PC-9 (cell line): ENCODE measurements around the gene SERPINB2. TPM values are rescaled to one million over a fixed set of nuclear protein-coding genes. Genes with fewer than 3 reads are reported as not detected.

Experiments used
- BruUV-seq: library from RNA; stranded (reverse); fragments of 400-500 nt; replicated peaks from 2 replicates; lab custom pipeline; 2021; lab: Mats Ljungman, UMichigan
- CTCF ChIA-PET: fragments of 300-600 bp; sonication (Branson Sonifier 250); formaldehyde crosslinking; loops from one replicate; lab custom pipeline; 2022; ENCODE audit warnings: antibody characterized with exemption; lab: Charles Lee
- POLR2A ChIA-PET: fragments of 300-600 bp; sonication (Branson Sonifier 250); formaldehyde crosslinking; loops from one replicate; lab custom pipeline; 2022; ENCODE audit warnings: antibody characterized with exemption; ENCODE audit not compliant: unreplicated experiment; lab: Charles Lee
- DNase-seq, 2 experiments: peaks; one replicate each; pipeline versions ENCODE4 v3.0.0 to v3.0.0-alpha.2; 2015 to 2022; ENCODE audit warnings: mixed read lengths in 1 of 2
- H2AFZ ChIP-seq: fragments of 200-600 bp; sonication (generic); 2 replicates; pipeline ENCODE4 v1.8.1; 2017; ENCODE audit warnings: antibody characterized with exemption
- H3F3A ChIP-seq: fragments of 200-600 bp; sonication (generic); 2 replicates; pipeline ENCODE4 v1.8.1; 2017; ENCODE audit warnings: antibody characterized with exemption, mild to moderate bottlenecking, low read depth; ENCODE audit not compliant: insufficient read depth
- H3K27ac ChIP-seq: fragments of 200-600 bp; sonication (generic); 2 replicates; pipeline ENCODE4 v1.6.1; 2016; ENCODE audit warnings: mixed run types
- H3K27me3 ChIP-seq: fragments of 200-600 bp; sonication (generic); 2 replicates; pipeline ENCODE4 v1.6.1; 2016; ENCODE audit warnings: low read depth, mixed run types; ENCODE audit not compliant: insufficient read depth
- H3K36me3 ChIP-seq: fragments of 200-600 bp; sonication (generic); 2 replicates; pipeline ENCODE4 v1.6.1; 2016; ENCODE audit warnings: low read depth, mixed run types
- H3K4me1 ChIP-seq: fragments of 200-600 bp; sonication (generic); replicated peaks from 2 replicates; pipeline ENCODE4 v1.6.1; 2016; ENCODE audit warnings: mixed run types; ENCODE audit not compliant: insufficient read depth
- H3K4me2 ChIP-seq: fragments of 200-600 bp; sonication (generic); 2 replicates; pipeline ENCODE4 v1.6.1; 2017; ENCODE audit warnings: mixed run types
- H3K4me3 ChIP-seq: fragments of 200-600 bp; sonication (generic); 2 replicates; pipeline ENCODE4 v1.6.1; 2016; ENCODE audit warnings: mixed run types
- H3K79me2 ChIP-seq: fragments of 200-600 bp; sonication (generic); 2 replicates; pipeline ENCODE4 v1.6.1; 2017; ENCODE audit warnings: low read depth, mixed run types
- H3K9me2 ChIP-seq: fragments of 200-600 bp; sonication (generic); 2 replicates; pipeline ENCODE4 v1.8.1; 2017; ENCODE audit warnings: mild to moderate bottlenecking; ENCODE audit not compliant: insufficient read depth
- H3K9me3 ChIP-seq: fragments of 200-600 bp; sonication (generic); 2 replicates; pipeline ENCODE4 v1.8.1; 2016; ENCODE audit warnings: low read depth; ENCODE audit not compliant: insufficient read depth
- H4K20me1 ChIP-seq: fragments of 200-600 bp; sonication (generic); 2 replicates; pipeline ENCODE4 v1.8.1; 2017; ENCODE audit not compliant: insufficient read depth
- EZH2 ChIP-seq: fragments of 200-600 bp; sonication (generic); IDR thresholded peaks from 2 replicates; pipeline ENCODE4 v1.8.0; 2017; ENCODE audit warnings: antibody characterized with exemption, low read depth
- intact Hi-C: fragments of 100-400 bp; cut with micrococcal nuclease; formaldehyde crosslinking; loops from one replicate; pipeline ENCODE4 v1.10.0; 2022; ENCODE audit not compliant: unreplicated experiment
- total RNA-seq: library from RNA; stranded (reverse); gene quantifications from 2 replicates; pipeline ENCODE4 v1.2.3, GENCODE V29; 2021
- TF ChIP-seq, protein P1 (sequence below): fragments of 200-600 bp; sonication (generic); conservative IDR thresholded peaks from 2 replicates; pipeline ENCODE4 v1.6.1; 2017; ENCODE audit warnings: mixed run types, antibody characterized with exemption, mild to moderate bottlenecking, moderate library complexity

SERPINB2 gene
- total RNA-seq, 1 experiment from 2014 or later: not detected

DNA sequence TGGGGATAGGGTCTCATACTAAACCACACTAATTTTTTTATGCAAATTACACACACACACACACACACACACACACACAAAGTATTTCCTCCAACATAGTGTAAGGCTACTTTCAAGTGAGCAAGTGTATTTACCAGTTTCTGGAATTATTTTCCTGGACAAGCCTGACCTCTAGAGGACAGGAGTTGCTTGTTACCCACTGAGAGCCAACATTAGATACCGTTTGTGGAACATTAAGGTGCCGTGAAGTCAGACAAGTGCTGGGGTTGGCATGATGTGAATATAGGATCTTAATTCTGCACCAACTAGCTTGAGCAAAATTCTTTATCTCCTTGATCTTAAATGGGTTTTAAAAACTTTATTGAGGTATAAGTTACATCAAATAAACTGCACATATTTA is 39.3 kb upstream of the SERPINB2 start:
- H3K27ac ChIP-seq: no peak overlapping the region
- H3K9me3 ChIP-seq: no peaks in the 10 kb centered on the region
- intact Hi-C loops: loop anchor here (1.0 to 10.0 kb wide), 5 partner anchors 88 to 513 kb away; partner anchors contain the start of gene KDSR
- no peaks in the 10 kb centered on the region for H3K9me2 ChIP-seq
- POLR2A ChIA-PET: no interaction called here
- H3K4me1 ChIP-seq: peaks cover 5% of the 10 kb centered on the region; the same call in 1 of the 2 replicates
- peak; percentile 12 to 56 for DNase-seq
- BruUV-seq: no TSS peak
- CTCF ChIA-PET: no interaction called here
- no peaks in the 10 kb centered on the region for H3K27me3 ChIP-seq
- H3K36me3 ChIP-seq: no peaks in the 10 kb centered on the region
- H3K79me2 ChIP-seq: no peaks in the 10 kb centered on the region
- no peak overlapping the region for H3K4me2 ChIP-seq
- H3F3A ChIP-seq: no peaks in the 10 kb centered on the region
- no peak overlapping the region for H2AFZ ChIP-seq
- no peak overlapping the region for H3K4me3 ChIP-seq
- no peaks in the 10 kb centered on the region for H4K20me1 ChIP-seq
- TF ChIP-seq, protein P1, sequence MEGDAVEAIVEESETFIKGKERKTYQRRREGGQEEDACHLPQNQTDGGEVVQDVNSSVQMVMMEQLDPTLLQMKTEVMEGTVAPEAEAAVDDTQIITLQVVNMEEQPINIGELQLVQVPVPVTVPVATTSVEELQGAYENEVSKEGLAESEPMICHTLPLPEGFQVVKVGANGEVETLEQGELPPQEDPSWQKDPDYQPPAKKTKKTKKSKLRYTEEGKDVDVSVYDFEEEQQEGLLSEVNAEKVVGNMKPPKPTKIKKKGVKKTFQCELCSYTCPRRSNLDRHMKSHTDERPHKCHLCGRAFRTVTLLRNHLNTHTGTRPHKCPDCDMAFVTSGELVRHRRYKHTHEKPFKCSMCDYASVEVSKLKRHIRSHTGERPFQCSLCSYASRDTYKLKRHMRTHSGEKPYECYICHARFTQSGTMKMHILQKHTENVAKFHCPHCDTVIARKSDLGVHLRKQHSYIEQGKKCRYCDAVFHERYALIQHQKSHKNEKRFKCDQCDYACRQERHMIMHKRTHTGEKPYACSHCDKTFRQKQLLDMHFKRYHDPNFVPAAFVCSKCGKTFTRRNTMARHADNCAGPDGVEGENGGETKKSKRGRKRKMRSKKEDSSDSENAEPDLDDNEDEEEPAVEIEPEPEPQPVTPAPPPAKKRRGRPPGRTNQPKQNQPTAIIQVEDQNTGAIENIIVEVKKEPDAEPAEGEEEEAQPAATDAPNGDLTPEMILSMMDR: peak; percentile 74
- TF ChIP-seq EZH2: no peak

DNA sequence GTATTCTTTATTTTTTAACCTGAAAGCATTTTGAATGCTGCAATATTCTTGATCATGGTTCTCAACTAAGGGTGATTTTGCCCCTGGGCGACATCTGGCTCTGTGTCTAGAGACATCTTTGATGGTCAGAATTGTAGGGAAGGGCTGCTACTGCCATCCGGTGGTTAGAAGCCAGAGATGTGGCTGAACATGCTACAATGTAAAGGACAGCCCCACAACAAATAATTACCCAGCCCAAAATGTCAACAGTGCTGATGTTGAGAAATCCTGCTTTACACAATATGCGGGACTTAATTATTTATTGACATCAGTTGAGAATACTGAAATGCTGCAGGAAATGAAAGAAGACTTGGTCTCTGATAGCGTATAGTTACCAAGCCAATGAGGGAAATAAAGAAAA is 37.5 kb upstream of the SERPINB2 start:
- intact Hi-C loops: no loop called here
- Histone ChIP-seq H3K9me3 (no peaks in the 10 kb centered on the region), H3K4me3 (no peak overlapping the region), H3K4me2 (no peak overlapping the region), H3K27me3 (no peaks in the 10 kb centered on the region), H2AFZ (no peak overlapping the region), H3K4me1 (peaks cover 5% of the 10 kb centered on the region; the same call in 1 of the 2 replicates), H3K79me2 (no peaks in the 10 kb centered on the region), H4K20me1 (no peaks in the 10 kb centered on the region), H3F3A (no peaks in the 10 kb centered on the region), H3K9me2 (no peaks in the 10 kb centered on the region), H3K27ac (no peak overlapping the region), H3K36me3 (no peaks in the 10 kb centered on the region)
- POLR2A ChIA-PET: interaction anchor here (0.6 kb wide), 1 partner anchor 1424 kb away, joined by 8 read pairs; no protein-coding TSS in a partner anchor
- TF ChIP-seq EZH2: no peak
- TF ChIP-seq, protein P1: peak; percentile 72
- CTCF ChIA-PET: no interaction called here
- no TSS peak for BruUV-seq
- DNase-seq: peak; percentile 30 to 78

DNA sequence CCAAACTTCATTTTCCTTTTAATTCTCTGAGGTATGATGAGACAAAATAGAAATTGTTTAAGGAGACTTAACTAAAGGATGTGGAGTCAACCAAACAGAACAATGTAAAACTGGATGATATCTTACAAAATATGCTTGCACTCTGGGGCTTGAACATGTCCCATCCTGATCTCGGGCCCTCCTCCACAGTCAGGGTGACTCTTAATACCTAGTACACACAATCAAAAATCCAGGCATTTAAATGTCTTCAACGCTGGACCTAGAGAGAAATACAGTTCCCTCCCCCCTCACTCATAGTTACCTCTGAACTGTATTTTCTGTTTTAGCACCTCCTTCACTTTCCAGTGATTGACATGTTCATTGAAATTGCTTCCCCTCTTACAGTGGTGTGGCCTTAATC is 36.9 kb upstream of the SERPINB2 start:
- Histone ChIP-seq H3K79me2 (no peaks in the 10 kb centered on the region), H3K4me1 (peaks cover 5% of the 10 kb centered on the region; the same call in 1 of the 2 replicates), H3F3A (no peaks in the 10 kb centered on the region), H3K27me3 (no peaks in the 10 kb centered on the region), H3K27ac (no peak overlapping the region), H3K36me3 (no peaks in the 10 kb centered on the region), H3K9me2 (no peaks in the 10 kb centered on the region), H3K4me3 (no peak overlapping the region), H4K20me1 (no peaks in the 10 kb centered on the region), H2AFZ (no peak overlapping the region), H3K4me2 (no peak overlapping the region; the same call in 1 of the 2 replicates), H3K9me3 (no peaks in the 10 kb centered on the region)
- ChIA-PET CTCF (no interaction called here), POLR2A (no interaction called here)
- intact Hi-C loops: no loop called here
- no TSS peak for BruUV-seq
- DNase-seq: no peak
- TF ChIP-seq EZH2: no peak

DNA sequence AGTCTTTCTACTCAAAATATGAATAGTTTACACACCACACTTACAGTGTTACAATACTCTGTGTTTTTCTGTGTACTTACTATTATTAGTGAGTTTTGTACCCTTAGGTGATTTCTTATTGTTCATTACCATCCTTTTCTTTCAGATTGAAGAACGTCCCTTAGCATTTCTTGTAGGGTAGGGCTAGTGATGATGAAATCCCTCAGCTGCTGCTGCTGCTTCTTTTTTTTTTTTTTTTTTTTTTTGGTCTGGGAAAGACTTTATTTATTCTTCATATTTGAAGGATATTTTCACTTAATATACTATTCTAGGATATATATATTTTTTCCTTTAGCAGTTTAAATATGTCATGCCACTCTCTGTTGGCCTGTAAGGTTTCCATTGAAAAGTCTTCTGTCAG is 29.0 kb upstream of the SERPINB2 start:
- Histone ChIP-seq H3K4me2 (no peak overlapping the region), H2AFZ (no peak overlapping the region), H3K9me2 (no peaks in the 10 kb centered on the region), H3K9me3 (no peaks in the 10 kb centered on the region), H3K27me3 (no peaks in the 10 kb centered on the region), H3F3A (no peaks in the 10 kb centered on the region), H3K36me3 (no peaks in the 10 kb centered on the region), H4K20me1 (no peaks in the 10 kb centered on the region), H3K4me3 (no peak overlapping the region), H3K79me2 (no peaks in the 10 kb centered on the region), H3K4me1 (no peaks in the 10 kb centered on the region), H3K27ac (no peak overlapping the region)
- BruUV-seq: no TSS peak
- CTCF ChIA-PET: interaction anchor here (0.6 kb wide), 1 partner anchor 671 kb away, joined by 11 read pairs; no protein-coding TSS in a partner anchor
- no peak for DNase-seq
- POLR2A ChIA-PET: no interaction called here
- TF ChIP-seq, protein P1: no peak
- no peak for TF ChIP-seq EZH2
- intact Hi-C loops: no loop called here
